Pancreas (tissue), 10 donors: ENCODE data around the gene MIEN1. TPM values are rescaled to one million over a fixed set of nuclear protein-coding genes. Genes with fewer than 3 reads are reported as not detected.
A peak's percentile ranks its signal among the peaks of the same experiment; 100 is the strongest.

ENCODE experiments used
- ATAC-seq, 4 donors: fragments of 200-7000 bp; cut with Tn5 transposase; one replicate each; pipeline versions ENCODE4 v1.8.0 to v1.9.1; 2020; ENCODE audit warnings: mild to moderate bottlenecking in 4 of 4, moderate library complexity in 4 of 4
- DNase-seq, 6 donors: peaks; one replicate each; pipeline ENCODE4 v3.0.0-alpha.2; 2020
- FAIRE-seq: peaks from 2 replicates; lab custom pipeline; 2012; peaks lifted over from hg19 to GRCh38; lab: Jason Lieb, UNC
- H3K27ac ChIP-seq, 4 donors: fragments of 200-600 bp; sonication (generic); 1 replicate in 3 of 4; 2 replicates in 1 of 4; pipeline versions ENCODE4 v1.5.0 to v1.8.0; 2020
- H3K27me3 ChIP-seq, 4 donors: fragments of 200-600 bp; one replicate each; pipeline ENCODE4 v1.8.0; 2021
- H3K36me3 ChIP-seq, 3 donors: fragments of 200-600 bp; sonication (generic) in 1 of 3; one replicate each; pipeline versions ENCODE4 v1.5.0 to v1.8.0; 2020 to 2021
- H3K4me1 ChIP-seq, 3 donors: fragments of 200-600 bp; one replicate each; pipeline ENCODE4 v1.8.0; 2021
- H3K4me3 ChIP-seq, 4 donors: fragments of 200-600 bp; sonication (generic) in 2 of 4; one replicate each; pipeline versions ENCODE4 v1.5.0 to v1.8.0; 2020 to 2021
- H3K9me3 ChIP-seq, 4 donors: fragments of 200-600 bp; one replicate each; pipeline ENCODE4 v1.8.0; 2021
- CTCF ChIP-seq, 4 donors: fragments of 200-600 bp; sonication (generic) in 3 of 4; IDR thresholded peaks; one replicate each; pipeline versions ENCODE4 v1.5.0 to v1.8.0; 2021; ENCODE audit warnings: antibody characterized with exemption in 4 of 4
- WGBS, 2 donors: extraction: QIAGEN DNeasy Blood & Tissue Kit; methylation state at CpG; one replicate each; pipeline ENCODE4 v1.1.7; 2013; 5-methylcytosine and 5-hydroxymethylcytosine counted together
- intact Hi-C, 3 donors: fragments of 100-400 bp; cut with DNase I; formaldehyde crosslinking; loops; one replicate each; pipeline versions ENCODE4 v1.11.1 to v1.14.2; 2022
- polyA plus RNA-seq, 2 donors: library from polyadenylated mRNA; stranded (reverse); fragments of 200-250 nt; gene quantifications; one replicate each; pipeline ENCODE4 v1.2.3, GENCODE V29; 2013
- total RNA-seq, 6 donors: library from RNA; stranded (reverse); fragmentation: NEBNext Ultra II Directional in 4 of 6; extraction: Animal tissue kit (Norgen Biotek cat#: 25700) in 4 of 6; gene quantifications; one replicate each; pipeline versions ENCODE4 v1.2.1 to v1.2.4, GENCODE V29; 2021 to 2023
- donor health status: healthy with polysubstance abuse.
- donor health status: DM: no; HTN: no; CAD: no; lungs with moderate emphysema.
- donor health status: DM: no; HTN: no; CAD: no.
- donor health status: control.
- donor health status: control.
- donor health status: Bipolar disorder and iron deficiency.
- donor health status: DM: yes; HTN: yes; CAD: no.
- donor health status: DM: no; HTN: no; CAD: no.
- donor health status: DM: no; HTN: no; CAD: no.
- donor health status: DM: yes; HTN: yes; CAD: no.

Gene MIEN1
- total and polyA plus RNA-seq, 8 donors, result 17.0 to 75.2 (median 25.3) TPM

- no peak for TF ChIP-seq CTCF (IDR thresholded peaks at IDR 0.05)
- peaks cover 0 to 21% (median 7%) of the 10 kb centered on the region in 3 donors for H3K36me3 ChIP-seq
- H3K27me3 ChIP-seq, result no peaks in the 10 kb centered on the region
- no peak overlapping the region for H3K27ac ChIP-seq
- FAIRE-seq (no peak), ATAC-seq (no peak), DNase-seq (peak in 1 of 6 donors; percentile 59)
- H3K4me1 ChIP-seq, result peaks cover 0 to 5% (median 0%) of the 10 kb centered on the region in 3 donors
- 93 to 95% methylated on average over 13 of the region's 13 CpGs for WGBS, 2 donors
- H3K9me3 ChIP-seq, result no peaks in the 10 kb centered on the region
- intact Hi-C loops, result no loop called here
- H3K4me3 ChIP-seq, result no peak overlapping the region
Observed at GRCh38 chr17:39724731-39725130, 5.6 kb downstream of the MIEN1 start.

GRCh38 chr17:39722965-39723848 lies 7.1 kb downstream of the MIEN1 start:
- no peak for TF ChIP-seq CTCF (IDR thresholded peaks at IDR 0.05)
- intact Hi-C loops, result no loop called here
- DNase-seq (peak in 1 of 6 donors; percentile 68), FAIRE-seq (no peak), ATAC-seq (peak in 2 of 4 donors; percentile 35 to 36)
- WGBS, 2 donors, result 83 to 84% methylated on average over 34 of the region's 34 CpGs
- H3K4me3 ChIP-seq, result no peak overlapping the region
- H3K4me1 ChIP-seq, result no peaks in the 10 kb centered on the region
- H3K9me3 ChIP-seq, result no peaks in the 10 kb centered on the region
- H3K27me3 ChIP-seq, result no peaks in the 10 kb centered on the region
- H3K27ac ChIP-seq, result no peak overlapping the region
- peaks cover 0 to 22% (median 7%) of the 10 kb centered on the region in 3 donors for H3K36me3 ChIP-seq

GRCh38 chr17:39722104-39722503 lies 8.2 kb downstream of the MIEN1 start:
- no peak for ATAC-seq
- TF ChIP-seq CTCF (IDR thresholded peaks at IDR 0.05), result no peak
- peak in 1 of 6 donors; percentile 5 for DNase-seq
- no peak overlapping the region for H3K27ac ChIP-seq
- FAIRE-seq, result no peak
- no peaks in the 10 kb centered on the region for H3K27me3 ChIP-seq
- H3K4me1 ChIP-seq, result no peaks in the 10 kb centered on the region
- intact Hi-C loops, result no loop called here
- H3K4me3 ChIP-seq, result no peak overlapping the region
- WGBS, 2 donors, result 94% methylated on average over 6 of the region's 6 CpGs
- H3K36me3 ChIP-seq, result peaks cover 0 to 18% (median 7%) of the 10 kb centered on the region in 3 donors
- H3K9me3 ChIP-seq, result no peaks in the 10 kb centered on the region

DNA sequence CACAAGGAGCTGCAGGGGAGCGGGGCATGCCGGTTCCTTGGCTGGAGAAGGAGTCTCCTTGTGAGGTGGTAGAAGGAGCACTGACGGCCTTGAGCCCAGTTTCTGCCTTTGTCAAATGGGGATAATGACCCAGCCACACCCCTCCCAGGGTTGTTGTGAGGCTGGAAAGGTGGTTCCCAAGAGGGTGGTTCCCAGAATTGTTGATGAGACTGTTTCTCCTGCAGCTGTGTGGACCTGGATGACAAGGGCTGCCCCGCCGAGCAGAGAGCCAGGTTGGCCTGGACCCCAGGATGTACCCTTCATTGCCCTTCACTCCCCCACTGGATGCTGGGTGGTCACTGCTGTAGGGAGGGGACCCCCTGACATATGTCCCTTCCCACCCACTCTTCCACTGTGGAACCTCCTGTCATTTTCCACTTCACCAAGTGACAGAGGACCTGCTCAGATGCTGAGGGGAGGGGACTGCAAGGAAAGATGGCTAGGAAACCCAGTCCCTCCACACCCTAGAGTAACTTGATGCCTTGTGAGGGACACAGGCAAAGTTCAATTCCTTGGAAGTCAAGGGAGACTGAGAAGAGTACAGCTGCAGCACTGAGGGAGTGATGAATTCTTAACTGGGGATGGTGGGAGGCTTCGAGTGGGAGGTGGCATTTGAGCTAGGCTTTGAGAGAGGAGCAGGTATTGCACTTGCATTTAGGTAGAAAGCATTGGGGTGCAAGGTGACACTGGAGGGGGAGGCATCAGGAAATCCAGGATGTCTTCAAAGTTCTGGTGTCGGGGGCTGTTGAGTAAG lies 10.6 kb downstream of the MIEN1 start:
- 89 to 90% methylated on average over 7 of the region's 7 CpGs for WGBS, 2 donors
- Histone ChIP-seq H3K9me3 (no peaks in the 10 kb centered on the region), H3K4me1 (no peaks in the 10 kb centered on the region), H3K4me3 (no peak overlapping the region), H3K27ac (no peak overlapping the region), H3K27me3 (no peaks in the 10 kb centered on the region), H3K36me3 (peaks cover 0 to 27% (median 12%) of the 10 kb centered on the region in 3 donors)
- peak in 1 of 6 donors; percentile 15 for DNase-seq
- intact Hi-C loops, result no loop called here
- no peak for TF ChIP-seq CTCF (IDR thresholded peaks at IDR 0.05)
- no peak for FAIRE-seq
- ATAC-seq, result no peak
